Osteocyte (in vitro differentiated cells): Measurements from ENCODE around the gene PLCB1. TPM values are rescaled to one million over a fixed set of nuclear protein-coding genes. Genes with fewer than 3 reads are reported as not detected.
A peak's percentile ranks its signal among the peaks of the same experiment; 100 is the strongest.

Experiments used
- DNase-seq: peaks from one replicate; pipeline ENCODE4 v3.0.0; 2021; ENCODE audit warnings: mixed read lengths; ENCODE audit not compliant: unreplicated experiment; ENCODE audit errors: extremely low spot score
- H3K27ac Mint-ChIP-seq: one replicate; pipeline ENCODE4 v1.8.0; 2021; ENCODE audit warnings: mild to moderate bottlenecking, mixed read lengths; ENCODE audit not compliant: unreplicated experiment
- H3K27me3 Mint-ChIP-seq: one replicate; pipeline ENCODE4 v1.8.0; 2021; ENCODE audit warnings: mixed read lengths; ENCODE audit not compliant: unreplicated experiment
- H3K36me3 Mint-ChIP-seq: one replicate; pipeline ENCODE4 v1.8.0; 2021; ENCODE audit warnings: mixed read lengths; ENCODE audit not compliant: unreplicated experiment
- H3K4me1 Mint-ChIP-seq: one replicate; pipeline ENCODE4 v1.8.0; 2021; ENCODE audit warnings: mixed read lengths; ENCODE audit not compliant: unreplicated experiment
- H3K4me3 Mint-ChIP-seq: one replicate; pipeline ENCODE4 v1.8.0; 2021; ENCODE audit warnings: mild to moderate bottlenecking, moderate library complexity, mixed read lengths; ENCODE audit not compliant: unreplicated experiment
- H3K9me3 Mint-ChIP-seq: one replicate; pipeline ENCODE4 v1.8.0; 2021; ENCODE audit warnings: mixed read lengths; ENCODE audit not compliant: unreplicated experiment
- CTCF ChIP-seq: fragments of 200-600 bp; sonication (generic); IDR thresholded peaks from 2 replicates; pipeline ENCODE4 v1.5.0; 2021; ENCODE audit warnings: antibody characterized with exemption, mild to moderate bottlenecking, moderate library complexity
- total RNA-seq: library from RNA; stranded (reverse); gene quantifications from 2 replicates; pipeline ENCODE4 v1.2.1, GENCODE V29; 2021

Gene PLCB1
- total RNA-seq, 1 donor from 2014 or later: 33.3 TPM

- no peak for TF ChIP-seq CTCF
- DNase-seq: no peak
- Mint-ChIP-seq H3K27me3 (no peaks in the 10 kb centered on the region), H3K36me3 (no peaks in the 10 kb centered on the region), H3K9me3 (no peaks in the 10 kb centered on the region), H3K4me1 (peaks cover 44% of the 10 kb centered on the region), H3K27ac (no peak overlapping the region), H3K4me3 (no peak overlapping the region)
Observed at GRCh38 chr20:8215361-8215781, 83.3 kb downstream of the PLCB1 start.

- H3K27me3 Mint-ChIP-seq: no peaks in the 10 kb centered on the region
- H3K9me3 Mint-ChIP-seq: no peaks in the 10 kb centered on the region
- H3K27ac Mint-ChIP-seq: no peak overlapping the region
- no peak for TF ChIP-seq CTCF
- DNase-seq: no peak
- no peaks in the 10 kb centered on the region for H3K36me3 Mint-ChIP-seq
- peaks cover 52% of the 10 kb centered on the region for H3K4me1 Mint-ChIP-seq
- no peak overlapping the region for H3K4me3 Mint-ChIP-seq
Observed at GRCh38 chr20:8216375-8217200, 84.5 kb downstream of the PLCB1 start.

- DNase-seq: no peak
- H3K36me3 Mint-ChIP-seq: no peaks in the 10 kb centered on the region
- no peaks in the 10 kb centered on the region for H3K27me3 Mint-ChIP-seq
- peaks cover 71% of the 10 kb centered on the region for H3K4me1 Mint-ChIP-seq
- H3K4me3 Mint-ChIP-seq: no peak overlapping the region
- H3K9me3 Mint-ChIP-seq: peaks cover 5% of the 10 kb centered on the region
- H3K27ac Mint-ChIP-seq: peak overlapping the region; percentile 58
- no peak for TF ChIP-seq CTCF
Observed at GRCh38 chr20:8218861-8219260, 86.8 kb downstream of the PLCB1 start.

GRCh38 chr20:8219403-8219802 is 87.3 kb downstream of the PLCB1 start:
- DNase-seq: no peak
- Mint-ChIP-seq H3K9me3 (peaks cover 5% of the 10 kb centered on the region), H3K27me3 (no peaks in the 10 kb centered on the region), H3K4me3 (no peak overlapping the region), H3K36me3 (no peaks in the 10 kb centered on the region), H3K27ac (peak overlapping the region; percentile 58), H3K4me1 (peaks cover 74% of the 10 kb centered on the region)
- no peak for TF ChIP-seq CTCF

GRCh38 chr20:8220716-8221115 is 88.7 kb downstream of the PLCB1 start:
- Mint-ChIP-seq H3K27me3 (no peaks in the 10 kb centered on the region), H3K4me3 (no peak overlapping the region), H3K4me1 (peaks cover 74% of the 10 kb centered on the region), H3K36me3 (no peaks in the 10 kb centered on the region), H3K27ac (no peak overlapping the region), H3K9me3 (peaks cover 5% of the 10 kb centered on the region)
- DNase-seq: no peak
- no peak for TF ChIP-seq CTCF
